AG04449 (cell line): Measurements from ENCODE around the gene CRYBB1.

Experiments used
- CTCF ChIA-PET: fragments of 350-600 bp; formaldehyde crosslinking; extraction: SDS; loops from one replicate; lab custom pipeline; 2021; ENCODE audit warnings: antibody characterized with exemption; lab: Yijun Ruan, JAX
- POLR2A ChIA-PET: fragments of 400-600, 350-600 bp; formaldehyde crosslinking; extraction: SDS; loops from one replicate; lab custom pipeline; 2020; ENCODE audit warnings: antibody characterized with exemption, inconsistent platforms; lab: Yijun Ruan, JAX
- DNase-seq: peaks from one replicate; pipeline ENCODE4 v3.0.0-alpha.2; 2010; ENCODE audit warnings: low read depth, low spot score
- H3K4me3 ChIP-seq: 2 replicates; pipeline ENCODE4 v1.5.1; 2011; ENCODE audit warnings: low read depth, mild to moderate bottlenecking, control low read depth, low read length
- CTCF ChIP-seq: IDR thresholded peaks from one replicate; pipeline ENCODE4 v1.5.1; 2011; ENCODE audit warnings: mild to moderate bottlenecking, moderate library complexity, low read length, control low read depth, inconsistent platforms; ENCODE audit not compliant: insufficient read depth; ENCODE audit errors: missing control alignments

CRYBB1 gene

GRCh38 chr22:26651815-26652214 lies 34.0 kb upstream of the CRYBB1 start:
- POLR2A ChIA-PET: no interaction called here
- CTCF ChIA-PET: interaction anchor here (1.0 to 1.6 kb wide), 3 partner anchors 15 to 287 kb away, joined by 3 to 7 read pairs (median 3); no protein-coding TSS in a partner anchor
- no peak overlapping the region for H3K4me3 ChIP-seq

GRCh38 chr22:26650722-26651421 lies 33.0 kb upstream of the CRYBB1 start:
- no peak for TF ChIP-seq CTCF
- POLR2A ChIA-PET: no interaction called here
- H3K4me3 ChIP-seq: no peak overlapping the region
- CTCF ChIA-PET: interaction anchor here (1.0 to 1.6 kb wide), 3 partner anchors 16 to 286 kb away, joined by 3 to 7 read pairs (median 3); no protein-coding TSS in a partner anchor
- DNase-seq: no peak

More at GRCh38 chr22:26651815-26652214, 34.0 kb upstream of the CRYBB1 start:
- no peak for DNase-seq
- no peak for TF ChIP-seq CTCF

- POLR2A ChIA-PET: no interaction called here
- CTCF ChIA-PET: no interaction called here
- H3K4me3 ChIP-seq: no peak overlapping the region
- DNase-seq: no peak
- no peak for TF ChIP-seq CTCF
Measured at GRCh38 chr22:26648528-26649388, 30.9 kb upstream of the CRYBB1 start.

- DNase-seq: no peak
- no peak for TF ChIP-seq CTCF
- POLR2A ChIA-PET: no interaction called here
- CTCF ChIA-PET: no interaction called here
- no peak overlapping the region for H3K4me3 ChIP-seq
Measured at GRCh38 chr22:26648011-26648497, 30.2 kb upstream of the CRYBB1 start.

GRCh38 chr22:26646158-26646557 lies 28.3 kb upstream of the CRYBB1 start:
- no peak for DNase-seq
- no peak for TF ChIP-seq CTCF
- ChIA-PET POLR2A (no interaction called here), CTCF (interaction anchor here (0.6 to 1.1 kb wide), 3 partner anchors 14 to 70 kb away, joined by 3 read pairs; no protein-coding TSS in a partner anchor)
- H3K4me3 ChIP-seq: no peak overlapping the region
